ENCODE measurements around the gene MYH6.
"Not testable (repeated sequence)": the region's sequence is repeated elsewhere in the genome, so short reads cannot be mapped to it uniquely, and the experiment has no call there.

The MYH6 gene

DNA sequence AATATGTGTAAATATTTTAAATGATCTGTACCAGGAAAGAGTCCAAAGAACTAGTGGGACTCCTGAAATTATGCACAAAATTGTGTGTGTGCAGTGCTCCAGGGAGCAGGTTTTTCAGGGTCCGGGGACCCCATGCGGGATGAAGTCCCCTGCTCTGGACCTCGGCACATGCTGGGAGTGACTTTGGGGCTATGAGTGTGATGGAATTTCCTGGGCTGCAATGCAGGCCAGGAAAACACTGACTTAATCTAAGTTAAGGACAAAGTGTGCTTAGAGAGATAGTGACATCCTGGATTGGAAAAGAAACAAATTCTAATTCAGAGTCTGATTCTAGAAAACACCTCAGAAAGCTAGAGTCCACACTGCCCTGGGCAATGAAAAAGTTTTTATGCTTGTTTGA is 6.2 kb upstream of the MYH6 start:
- no peak for DNase-seq (ENCODE audit: low spot score)

DNA sequence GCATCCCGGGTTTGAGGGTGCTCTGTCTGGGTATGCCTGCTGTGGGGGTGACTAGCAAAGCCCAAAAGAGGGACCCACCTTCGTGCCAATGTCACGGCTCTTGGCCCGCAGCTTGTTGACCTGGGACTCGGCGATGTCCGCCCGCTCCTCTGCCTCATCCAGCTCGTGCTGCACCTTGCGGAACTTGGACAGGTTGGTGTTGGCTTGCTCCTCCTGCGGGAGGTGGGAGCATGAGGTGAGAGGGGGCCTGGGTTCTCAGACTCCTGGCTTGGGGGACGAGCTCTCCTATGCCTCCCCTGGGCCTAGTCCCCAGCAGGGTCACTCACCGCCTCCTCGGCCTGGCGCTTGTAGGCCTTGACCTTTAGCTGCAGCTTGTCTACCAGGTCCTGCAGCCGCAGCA is 5.6 kb upstream of the MYH6 start:
- DNase-seq (ENCODE audit: low spot score): no peak

DNA sequence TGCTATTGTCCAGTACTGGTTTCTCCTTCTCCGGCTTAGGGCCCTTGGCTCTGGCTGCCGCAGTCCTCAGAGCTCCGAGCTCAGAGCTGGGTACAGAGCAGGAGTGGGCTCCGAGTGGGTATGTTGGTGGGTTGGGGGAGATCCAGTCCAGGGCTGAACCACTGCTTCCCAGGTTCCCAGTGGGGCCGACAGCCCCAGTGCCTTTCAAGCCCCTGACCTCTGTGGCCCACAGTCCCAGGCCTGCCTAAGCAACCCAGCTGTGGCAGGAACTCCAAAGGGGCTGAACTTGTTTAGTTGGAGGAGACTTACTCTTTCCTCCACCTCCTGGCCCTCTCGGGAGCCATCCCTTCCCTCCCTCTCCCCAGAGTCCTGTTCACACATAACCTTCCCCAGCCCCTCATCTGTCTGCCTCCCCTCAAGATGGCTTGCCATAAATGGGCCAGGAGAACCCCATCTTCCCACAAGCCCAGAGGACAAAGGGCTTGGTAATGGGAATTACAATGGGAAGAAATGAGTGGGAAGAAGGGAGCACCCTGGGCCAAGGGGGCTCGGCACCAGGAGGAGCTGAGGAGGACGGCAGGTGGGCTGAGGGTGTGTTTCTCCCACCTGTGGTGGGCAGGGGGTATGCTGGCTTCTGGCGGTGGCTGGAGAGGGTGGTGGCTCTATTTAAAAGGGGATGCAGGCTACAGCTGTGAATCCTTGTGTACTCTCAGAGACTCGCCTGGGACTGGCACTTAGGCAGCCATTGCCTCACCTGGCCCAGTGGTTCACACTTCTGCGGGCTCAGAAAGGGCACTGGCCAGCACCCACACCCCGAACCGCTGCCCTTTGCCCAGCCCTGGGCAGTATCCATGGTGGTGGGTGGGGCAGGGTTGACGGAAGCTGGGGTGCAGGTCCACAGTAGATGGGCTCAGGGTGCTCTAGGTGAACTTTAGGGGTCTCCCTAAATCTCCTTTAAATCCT is 3.8 kb upstream of the MYH6 start:
- no peak for DNase-seq (ENCODE audit: low spot score)

DNA sequence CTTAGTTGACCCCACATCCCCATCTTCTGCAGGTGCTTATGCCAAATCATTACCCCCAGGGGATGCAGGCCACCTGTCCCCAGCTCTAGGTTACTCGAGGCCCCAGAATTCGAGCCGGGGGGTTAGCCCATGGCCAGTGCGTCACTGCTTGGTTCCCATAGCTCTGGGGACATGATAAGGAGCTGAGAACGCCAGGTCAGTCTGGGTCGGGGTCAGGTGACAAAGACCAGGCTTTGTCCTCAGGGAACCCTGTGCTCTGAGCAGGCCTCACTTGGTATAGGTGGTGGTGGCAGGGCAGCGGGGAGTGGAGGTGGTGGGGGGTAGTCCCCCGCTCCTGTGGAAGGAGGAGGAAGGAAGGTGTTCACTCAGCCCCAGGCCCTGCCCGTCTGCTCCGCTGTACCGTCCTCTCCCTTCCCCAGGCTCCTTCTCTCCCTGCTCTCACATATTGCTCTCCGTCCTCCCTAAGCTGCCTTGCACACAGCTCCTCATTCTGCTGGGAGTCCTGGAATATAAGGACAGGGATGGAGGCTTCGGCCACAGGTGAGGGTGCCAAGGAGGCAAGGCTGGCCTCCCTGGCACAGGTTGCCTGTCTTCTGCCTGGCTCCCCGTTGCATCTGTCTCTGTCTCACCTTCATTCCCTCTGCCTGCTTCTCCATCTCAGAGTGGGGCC is 2.0 kb upstream of the MYH6 start:
- DNase-seq (ENCODE audit: low spot score): no peak

DNA sequence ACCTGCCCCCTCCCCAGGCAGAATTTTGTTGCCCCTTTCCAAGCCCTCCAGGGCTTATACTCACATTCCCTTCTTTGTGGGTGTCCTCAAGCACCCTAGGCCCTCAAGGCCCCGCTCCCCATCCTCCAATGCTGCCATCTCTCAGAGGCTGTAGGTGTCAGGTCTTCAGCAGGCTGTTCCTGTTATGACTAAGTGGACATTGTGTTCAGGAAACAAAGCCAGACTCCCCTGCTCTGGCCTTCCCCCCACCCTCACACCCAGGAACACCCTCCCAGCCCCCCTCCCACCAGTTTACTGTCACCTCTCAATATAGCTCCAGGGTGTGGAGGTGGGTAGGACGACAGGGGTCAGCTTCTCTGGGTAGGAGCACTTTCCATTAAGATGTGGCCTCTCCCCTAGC is 1.4 kb upstream of the MYH6 start:
- no peak for DNase-seq (ENCODE audit: low spot score)

DNA sequence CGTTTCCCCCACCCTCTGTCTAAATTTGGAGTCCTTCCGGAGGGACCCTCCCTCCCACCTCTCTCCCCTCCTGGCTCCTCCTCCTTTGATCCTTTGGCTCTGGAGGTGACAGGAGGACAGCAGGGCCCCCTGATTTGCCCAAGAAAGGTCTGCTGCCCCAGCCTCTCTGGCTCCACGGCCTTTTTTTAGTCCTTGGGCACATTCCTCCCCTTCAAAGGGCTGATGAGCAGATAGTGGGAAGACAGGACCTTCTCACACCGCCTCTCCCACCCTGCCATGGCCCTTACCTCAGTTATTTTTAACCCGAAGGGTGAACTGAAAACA is 196 bp upstream of the MYH6 start:
- DNase-seq (ENCODE audit: low spot score): no peak

DNA sequence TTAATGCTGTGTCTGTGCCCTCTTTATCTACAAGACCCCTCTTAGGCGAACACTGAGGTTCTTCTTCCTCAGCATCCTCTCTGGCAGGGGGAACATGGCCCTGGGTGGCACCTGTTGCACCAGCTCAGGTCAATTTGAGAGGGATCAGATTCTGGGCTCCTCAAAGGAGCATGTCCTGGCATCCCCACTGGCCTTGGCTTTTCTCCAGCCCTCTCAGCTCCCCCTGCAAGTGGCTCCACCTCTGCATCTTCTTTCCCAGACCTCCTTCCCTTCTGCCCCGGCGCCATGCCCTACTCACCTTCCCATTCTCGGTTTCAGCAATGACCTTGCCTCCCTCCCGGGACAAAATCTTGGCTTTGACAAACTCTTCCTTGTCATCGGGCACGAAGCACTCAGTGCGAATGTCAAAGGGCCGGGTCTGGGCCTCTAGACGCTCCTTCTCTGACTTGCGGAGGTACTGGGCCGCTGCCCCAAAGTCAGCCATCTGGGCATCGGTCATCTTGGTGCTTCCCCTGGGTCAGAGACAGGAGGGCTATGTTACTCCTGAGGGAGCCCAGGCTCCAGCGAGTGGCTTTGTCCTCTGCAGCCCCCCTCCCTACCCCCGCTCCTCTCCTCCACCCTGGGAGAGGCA is 1.2 kb downstream of the MYH6 start:
- no peak for DNase-seq (ENCODE audit: low spot score)

DNA sequence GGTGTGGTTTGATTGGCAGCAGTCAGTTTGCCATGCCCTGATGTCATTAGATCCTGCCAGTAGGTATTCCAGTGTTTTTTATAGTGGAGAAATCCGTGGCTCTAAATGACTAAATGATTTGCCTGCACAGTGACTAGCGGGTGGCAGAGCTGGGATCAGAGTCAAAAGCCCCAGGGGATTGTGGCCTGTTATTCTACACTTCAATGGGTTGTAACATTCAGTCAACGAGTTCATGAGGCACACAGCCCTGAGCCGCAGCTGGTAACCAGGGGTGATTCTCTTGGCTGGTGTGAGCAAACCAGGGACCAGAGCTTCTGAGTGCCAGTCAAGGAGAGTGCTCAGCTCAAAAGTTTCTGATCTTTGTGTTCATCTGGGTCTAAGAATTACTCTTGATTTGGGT is 1.8 kb downstream of the MYH6 start:
- DNase-seq (ENCODE audit: low spot score): no peak

DNA sequence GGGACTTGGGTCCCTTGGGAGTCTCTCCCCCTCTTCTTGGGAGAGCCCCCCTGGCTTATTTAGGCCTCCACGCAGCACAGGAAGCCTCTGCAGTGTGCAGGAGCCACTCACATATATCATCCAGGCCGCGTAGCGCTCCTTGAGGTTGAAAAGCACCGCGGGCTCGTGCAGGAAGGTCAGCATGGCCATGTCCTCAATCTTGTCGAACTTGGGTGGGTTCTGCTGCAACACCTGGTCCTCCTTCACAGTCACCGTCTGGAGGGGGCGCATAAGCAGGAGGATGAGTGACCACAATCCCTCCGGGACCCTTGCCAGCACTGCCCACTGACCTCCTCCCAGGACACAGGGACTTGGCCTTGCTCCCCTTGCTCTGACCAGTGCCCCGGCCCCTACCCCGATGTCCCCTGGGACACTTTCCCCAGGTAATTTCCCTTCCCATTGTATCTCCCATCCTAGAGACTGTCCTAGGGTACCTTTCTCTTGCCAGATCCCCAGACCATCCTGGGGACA is 2.5 kb downstream of the MYH6 start:
- no peak for DNase-seq (ENCODE audit: low spot score)

DNA sequence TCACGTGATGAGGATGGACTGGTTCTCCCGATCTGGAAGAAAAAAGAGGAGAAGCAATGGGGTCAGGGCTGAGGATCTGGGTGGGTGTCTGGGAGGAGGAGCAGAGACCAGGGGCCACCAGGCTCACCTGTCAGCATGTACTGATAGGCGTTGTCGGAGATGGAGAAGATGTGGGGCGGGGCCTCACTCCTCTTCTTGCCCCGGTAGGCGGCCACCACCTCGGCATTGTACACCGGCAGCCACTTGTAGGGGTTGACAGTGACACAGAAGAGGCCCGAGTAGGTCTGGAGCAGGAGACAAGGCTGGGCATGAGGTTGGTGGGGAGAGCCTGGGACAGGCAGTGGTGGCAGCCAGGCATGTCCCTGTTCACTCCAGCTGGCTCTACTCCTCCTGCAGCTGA is 3.0 kb downstream of the MYH6 start:
- DNase-seq (ENCODE audit: low spot score): no peak

DNA sequence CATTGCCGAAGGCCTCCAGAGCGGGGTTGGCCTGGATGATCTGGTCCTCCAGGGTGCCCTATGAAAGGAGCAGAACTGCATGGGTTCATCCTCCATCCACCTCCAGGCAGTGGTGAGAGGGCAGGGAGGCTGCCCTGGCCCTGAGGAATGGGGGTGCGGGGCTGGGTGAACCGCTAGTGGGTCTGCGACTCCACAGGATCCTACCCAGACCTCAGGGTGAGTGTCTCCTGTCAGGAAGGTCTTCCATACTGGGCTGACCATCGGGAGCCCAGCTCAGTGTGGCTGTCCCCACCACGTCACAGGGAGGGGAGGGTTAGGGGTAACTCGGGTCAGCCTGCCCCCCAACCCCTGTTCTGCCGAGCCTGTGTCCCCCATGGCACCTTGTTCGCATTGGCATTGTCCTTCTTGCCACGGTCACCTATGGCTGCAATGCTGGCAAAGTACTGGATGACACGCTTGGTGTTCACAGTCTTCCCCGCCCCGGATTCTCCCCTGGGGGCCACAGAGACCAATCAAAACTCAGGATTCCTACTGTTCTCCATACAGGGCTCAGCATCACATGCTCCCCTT is 3.7 kb downstream of the MYH6 start:
- no peak for DNase-seq (ENCODE audit: low spot score)

DNA sequence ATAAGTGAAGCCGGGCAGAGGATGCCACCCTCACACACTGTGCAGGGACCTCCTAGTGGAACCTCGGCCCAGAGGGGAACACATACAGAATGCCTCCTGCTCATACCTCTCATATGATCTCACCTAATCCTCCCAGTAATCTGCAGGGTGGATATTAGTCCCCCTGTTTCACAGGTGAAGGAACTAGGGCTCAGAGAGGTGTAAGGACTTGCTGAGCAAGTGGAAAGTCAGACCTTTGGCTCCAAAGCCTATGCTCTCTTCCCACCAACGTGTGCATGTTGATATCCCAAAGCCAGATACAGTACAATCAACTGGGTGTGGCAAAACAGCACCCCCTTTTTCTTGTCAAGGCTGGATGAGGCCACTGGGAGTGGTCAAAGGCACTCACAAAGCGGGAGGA is 4.2 kb downstream of the MYH6 start:
- no peak for DNase-seq (ENCODE audit: low spot score)

DNA sequence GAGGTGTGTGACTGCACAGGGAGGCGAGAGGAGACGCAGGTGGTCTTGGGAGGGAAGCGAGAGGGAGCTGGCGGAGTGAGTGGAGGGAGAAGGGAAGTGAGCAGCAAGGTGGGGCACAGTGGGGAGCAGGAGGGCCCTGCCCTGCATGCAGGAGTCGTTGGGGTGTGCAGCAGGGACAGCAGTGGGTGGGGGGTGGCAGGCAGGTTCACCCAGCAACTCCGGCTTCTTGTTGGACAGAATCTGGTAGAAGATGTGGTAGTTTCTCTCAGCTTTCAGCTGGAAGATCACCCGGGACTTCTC is 5.0 kb downstream of the MYH6 start:
- no peak for DNase-seq (ENCODE audit: low spot score)

DNA sequence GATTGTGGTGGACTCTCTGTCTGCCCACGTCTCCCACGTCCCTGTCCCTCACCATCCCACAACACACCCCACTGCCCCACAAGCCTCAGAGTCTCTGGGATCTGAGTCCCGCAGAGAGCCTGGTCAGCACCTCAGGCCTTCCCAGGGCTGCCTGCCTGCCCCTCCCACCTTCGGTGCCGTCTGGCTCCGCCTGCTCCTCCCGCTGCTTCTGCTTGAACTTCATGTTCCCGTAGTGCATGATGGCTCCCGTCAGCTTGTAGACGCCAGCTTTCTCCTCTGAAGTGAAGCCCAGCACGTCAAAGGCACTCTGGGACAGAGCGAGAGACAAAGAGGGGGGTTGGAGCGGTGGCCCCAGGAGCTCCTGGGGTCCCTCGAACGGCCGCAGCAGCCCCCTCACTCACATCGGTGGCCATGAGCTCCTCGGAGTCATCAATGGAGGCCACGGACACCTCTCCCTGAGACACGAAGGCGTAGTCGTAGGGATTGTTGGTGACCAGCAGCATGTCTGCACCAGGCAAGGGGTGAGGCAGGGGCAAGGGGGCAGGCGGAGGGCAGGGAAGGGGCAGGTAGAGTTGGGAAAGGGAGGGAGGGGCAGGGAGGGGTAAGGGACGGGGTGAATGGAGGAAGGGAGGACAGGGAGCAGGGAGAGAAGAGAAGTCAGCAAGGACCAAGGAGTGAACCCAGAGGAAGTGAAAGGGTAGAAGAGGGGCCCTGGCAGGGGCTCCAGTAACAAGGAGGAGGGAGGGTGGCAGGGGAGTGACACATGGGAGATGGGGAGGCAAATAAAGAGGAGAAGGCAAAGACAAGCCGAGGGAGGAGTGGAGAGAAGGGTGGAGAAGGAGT is 5.6 kb downstream of the MYH6 start:
- DNase-seq (ENCODE audit: low spot score): no peak

DNA sequence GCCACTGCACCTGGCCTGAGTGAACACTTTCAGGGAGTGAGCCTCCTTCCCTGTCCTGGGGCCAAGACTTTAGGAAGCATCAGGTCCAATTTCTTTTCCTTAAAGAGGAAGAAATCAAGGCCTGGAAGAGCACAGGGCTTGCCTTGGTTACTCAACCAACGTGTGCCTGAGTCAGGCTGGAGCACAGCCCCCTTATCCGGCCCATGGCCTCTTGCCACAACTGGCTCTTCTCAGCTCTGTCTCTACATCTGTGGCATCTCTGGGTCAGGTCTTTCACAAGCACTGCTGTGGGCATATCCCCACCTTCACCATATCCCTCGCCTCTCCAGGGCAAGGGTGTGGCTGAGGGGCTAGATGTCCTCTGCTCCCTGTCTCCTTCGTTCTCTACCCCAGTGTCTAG is 6.8 kb downstream of the MYH6 start:
- no peak for DNase-seq (ENCODE audit: low spot score)

DNA sequence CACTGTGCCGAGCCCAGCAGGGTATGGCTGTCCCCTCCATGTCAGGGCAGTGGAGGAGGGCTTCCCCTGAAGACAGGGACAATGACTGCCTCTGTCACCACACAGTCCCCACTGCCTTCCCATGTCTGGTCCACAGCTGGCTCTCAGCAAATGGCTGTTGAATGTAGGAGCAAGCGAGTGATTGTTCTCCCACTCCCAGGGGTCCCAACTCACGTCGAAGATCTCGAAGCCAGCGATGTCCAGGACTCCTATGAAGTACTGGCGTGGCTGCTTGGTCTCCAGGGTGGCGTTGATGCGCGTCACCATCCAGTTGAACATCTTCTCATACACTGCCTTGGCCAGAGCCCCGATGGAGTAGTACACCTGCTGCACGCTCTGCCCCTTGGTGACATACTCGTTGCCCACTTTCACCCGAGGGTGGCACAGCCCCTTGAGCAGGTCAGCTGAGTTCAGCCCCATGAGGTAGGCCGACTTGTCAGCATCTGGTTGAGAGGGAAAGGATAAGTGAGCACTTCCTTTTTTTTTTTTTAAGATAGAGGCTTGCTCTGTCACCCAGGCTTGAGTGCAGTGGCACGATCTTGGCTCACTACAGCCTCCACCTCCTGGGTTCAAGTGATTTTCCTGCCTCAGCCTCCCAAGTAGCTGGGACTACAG is 7.5 kb downstream of the MYH6 start:
- not testable (repeated sequence) for DNase-seq (ENCODE audit: low spot score)

DNA sequence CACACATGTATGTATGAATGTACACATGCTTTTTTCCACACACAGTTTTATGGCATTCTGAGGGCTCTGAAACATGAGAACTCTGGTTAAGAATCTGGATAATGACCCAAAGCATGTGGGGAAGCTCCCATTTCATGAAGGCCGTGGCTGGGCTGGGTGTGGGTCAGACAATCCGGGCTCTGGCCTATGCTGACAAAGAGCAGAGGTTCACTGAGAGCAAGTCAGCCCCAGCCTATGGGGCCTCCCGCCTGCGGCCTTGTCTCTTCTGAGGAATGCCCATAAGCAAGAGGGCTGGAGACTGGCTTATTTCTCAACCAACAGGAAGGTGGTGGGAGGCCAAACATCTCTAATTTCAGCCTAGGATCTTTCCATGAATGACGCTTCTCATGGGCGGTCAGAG is 8.5 kb downstream of the MYH6 start:
- DNase-seq (ENCODE audit: low spot score): no peak

DNA sequence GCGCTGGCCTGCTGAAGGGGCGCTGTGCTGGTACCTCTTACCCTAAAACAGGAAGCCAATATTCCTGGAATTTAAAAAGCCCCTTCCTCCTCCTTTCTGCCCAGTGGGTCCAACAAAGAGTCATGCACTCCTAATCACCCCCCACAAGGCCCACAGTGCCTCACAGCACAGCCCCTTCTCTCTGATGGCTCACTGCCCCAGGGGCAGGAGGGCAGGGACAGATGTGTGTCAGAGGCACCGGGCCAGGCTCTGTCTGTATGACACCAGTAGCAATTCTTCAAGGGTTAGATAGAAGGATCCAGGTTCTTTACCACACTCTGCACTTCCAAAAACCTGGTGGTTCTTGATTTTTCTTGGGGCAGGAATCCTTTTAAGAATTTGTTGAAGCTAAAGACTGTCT is 8.9 kb downstream of the MYH6 start:
- DNase-seq (ENCODE audit: low spot score): no peak

DNA sequence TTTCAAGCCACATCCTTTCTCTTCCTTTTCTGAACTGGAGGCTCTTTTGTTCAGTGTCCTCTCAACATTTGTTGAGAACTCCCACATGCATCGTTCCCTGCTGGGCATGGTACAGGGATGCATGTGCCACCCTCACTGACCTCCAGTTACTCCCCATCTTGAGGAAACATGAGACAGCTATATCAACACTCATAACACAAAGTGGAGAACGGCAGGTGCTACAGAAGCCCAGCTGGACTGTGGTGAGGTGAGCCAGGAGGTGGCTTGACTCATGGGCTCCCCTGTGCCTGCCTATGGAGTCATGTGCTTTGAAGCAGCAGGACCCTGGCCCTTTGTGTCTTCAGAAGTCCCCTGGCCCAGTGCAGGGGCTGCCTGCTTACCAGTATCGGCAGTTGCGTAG is 9.7 kb downstream of the MYH6 start:
- DNase-seq (ENCODE audit: low spot score): no peak

DNA sequence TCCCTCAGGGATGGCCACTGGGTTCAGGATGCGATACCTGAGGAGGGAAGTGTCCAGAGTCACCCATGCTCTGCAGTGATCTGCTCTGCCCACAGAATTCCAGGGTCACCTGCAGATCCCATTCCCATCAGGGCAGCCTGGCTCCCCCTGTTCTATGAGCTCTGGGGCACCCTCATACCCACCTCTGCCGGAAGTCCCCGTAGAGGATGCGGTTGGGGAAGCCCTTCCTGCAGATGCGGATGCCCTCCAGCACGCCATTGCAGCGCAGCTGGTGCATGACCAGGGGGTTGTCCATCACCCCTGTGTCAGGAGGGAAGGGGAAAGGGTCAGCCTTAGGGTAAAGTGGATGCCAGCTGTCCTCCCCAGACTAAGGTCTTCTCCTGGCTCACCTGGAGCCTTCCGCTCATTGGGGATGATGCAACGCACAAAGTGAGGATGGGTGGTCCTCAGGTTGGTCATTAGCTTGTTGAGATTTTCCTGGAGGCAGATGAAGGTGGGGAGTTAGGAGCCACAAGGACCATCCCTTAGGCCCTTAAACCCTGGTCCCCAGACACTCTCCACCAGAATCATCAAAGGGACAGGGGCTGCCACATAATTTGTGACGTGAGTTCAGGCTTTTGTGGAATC is 11.2 kb downstream of the MYH6 start:
- no peak for DNase-seq (ENCODE audit: low spot score)

DNA sequence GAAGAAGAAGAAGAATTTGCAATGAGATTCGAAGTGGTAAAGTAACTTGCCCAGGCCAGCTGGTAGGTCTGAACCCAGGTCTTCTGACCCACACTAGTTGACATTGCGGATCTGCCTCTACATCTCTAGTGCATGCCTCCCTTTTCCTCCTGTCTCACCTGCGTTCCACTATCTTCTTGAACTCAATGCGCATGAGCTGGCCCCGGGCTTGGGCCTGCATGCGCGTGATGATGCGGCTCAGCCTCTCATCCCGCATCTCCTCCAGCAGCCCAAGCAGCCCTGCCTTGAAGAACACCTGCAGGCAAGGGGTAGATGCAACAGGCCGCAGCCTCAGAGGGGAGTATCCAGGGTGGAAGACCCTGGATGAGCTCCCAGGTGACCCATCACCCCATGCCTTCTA is 11.9 kb downstream of the MYH6 start:
- no peak for DNase-seq (ENCODE audit: low spot score)

Measured in hepatic stellate cell (primary cell).